Right ventricle myocardium superior (tissue), 1 donor: ENCODE data around the gene SIX5. TPM values are rescaled to one million over a fixed set of nuclear protein-coding genes. Genes with fewer than 3 reads are reported as not detected.

Experiments used
- ATAC-seq: fragments of 200-7000 bp; cut with Tn5 transposase; one replicate; pipeline ENCODE4 v1.9.1; 2020; ENCODE audit warnings: mild to moderate bottlenecking; ENCODE audit not compliant: poor library complexity
- DNase-seq: peaks from one replicate; pipeline ENCODE4 v3.0.0-alpha.2; 2020
- intact Hi-C: fragments of 100-400 bp; cut with DNase I; formaldehyde crosslinking; loops from one replicate; pipeline ENCODE4 v1.11.2; 2022
- total RNA-seq: library from RNA; stranded (reverse); fragmentation: NEBNext Ultra II Directional; extraction: Animal tissue kit (Norgen Biotek cat#: 25700); gene quantifications from one replicate; pipeline ENCODE4 v1.2.1, GENCODE V29; 2021
- donor health status: DM: no; HTN: yes; CAD: no; lungs with severe emphysema.

Gene SIX5
- total RNA-seq, 1 donor from 2014 or later = 22.0 TPM

DNA sequence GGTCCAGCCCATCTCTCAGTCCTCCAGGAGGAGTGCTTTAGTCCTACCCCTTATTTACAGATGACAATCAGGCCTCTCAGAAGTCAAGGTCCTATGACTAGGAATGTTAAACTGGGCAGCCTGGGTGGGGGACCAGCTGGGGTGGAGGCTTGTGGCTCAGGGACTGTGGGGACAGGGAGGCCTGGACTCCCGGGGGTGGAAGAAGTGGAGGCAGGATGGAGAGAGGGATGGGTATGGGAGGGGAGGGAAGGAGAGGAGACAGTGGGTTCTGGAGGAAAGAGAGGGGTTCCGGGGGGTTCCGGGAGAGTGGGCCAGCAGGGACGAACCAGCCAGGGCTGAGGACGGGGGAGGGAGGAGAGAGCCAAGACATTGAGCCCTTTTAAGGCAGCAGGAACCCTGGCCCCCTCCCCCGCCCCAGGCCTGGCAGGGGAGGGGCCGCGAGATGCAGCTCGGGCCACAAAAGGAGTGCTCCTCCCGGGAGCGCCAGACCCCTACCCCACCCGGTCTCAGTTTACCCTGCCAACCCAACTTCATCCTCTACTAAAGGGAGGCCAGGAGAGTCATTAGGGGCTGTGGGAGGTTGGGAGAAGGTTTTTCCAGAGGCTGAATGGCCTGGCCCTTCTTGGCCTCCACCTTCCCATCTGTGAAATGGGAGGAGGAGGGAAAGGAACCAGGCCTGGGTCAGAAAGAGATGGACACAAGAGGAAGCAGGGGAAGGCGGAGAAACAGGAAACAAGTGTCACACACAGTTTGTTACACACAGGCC lies 11.6 kb upstream of the SIX5 start:
- DNase-seq = no peak
- intact Hi-C loops = no loop called here
- no peak for ATAC-seq

DNA sequence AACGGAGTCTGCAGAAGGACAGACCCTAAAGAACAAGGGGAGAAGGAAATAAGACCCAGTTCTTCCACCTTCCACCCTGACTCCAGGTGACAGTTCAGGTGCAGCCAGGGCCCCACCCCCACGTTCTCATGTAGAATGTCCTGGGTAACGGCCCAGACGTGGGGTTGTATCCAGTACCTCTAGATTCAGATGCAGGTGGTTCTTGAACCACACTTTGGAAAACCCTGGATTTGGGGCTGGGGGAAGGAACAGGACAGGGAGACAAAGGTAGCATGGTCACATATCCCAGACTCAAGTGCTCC lies 11.0 kb upstream of the SIX5 start:
- intact Hi-C loops = no loop called here
- DNase-seq (no peak), ATAC-seq (no peak)

DNA sequence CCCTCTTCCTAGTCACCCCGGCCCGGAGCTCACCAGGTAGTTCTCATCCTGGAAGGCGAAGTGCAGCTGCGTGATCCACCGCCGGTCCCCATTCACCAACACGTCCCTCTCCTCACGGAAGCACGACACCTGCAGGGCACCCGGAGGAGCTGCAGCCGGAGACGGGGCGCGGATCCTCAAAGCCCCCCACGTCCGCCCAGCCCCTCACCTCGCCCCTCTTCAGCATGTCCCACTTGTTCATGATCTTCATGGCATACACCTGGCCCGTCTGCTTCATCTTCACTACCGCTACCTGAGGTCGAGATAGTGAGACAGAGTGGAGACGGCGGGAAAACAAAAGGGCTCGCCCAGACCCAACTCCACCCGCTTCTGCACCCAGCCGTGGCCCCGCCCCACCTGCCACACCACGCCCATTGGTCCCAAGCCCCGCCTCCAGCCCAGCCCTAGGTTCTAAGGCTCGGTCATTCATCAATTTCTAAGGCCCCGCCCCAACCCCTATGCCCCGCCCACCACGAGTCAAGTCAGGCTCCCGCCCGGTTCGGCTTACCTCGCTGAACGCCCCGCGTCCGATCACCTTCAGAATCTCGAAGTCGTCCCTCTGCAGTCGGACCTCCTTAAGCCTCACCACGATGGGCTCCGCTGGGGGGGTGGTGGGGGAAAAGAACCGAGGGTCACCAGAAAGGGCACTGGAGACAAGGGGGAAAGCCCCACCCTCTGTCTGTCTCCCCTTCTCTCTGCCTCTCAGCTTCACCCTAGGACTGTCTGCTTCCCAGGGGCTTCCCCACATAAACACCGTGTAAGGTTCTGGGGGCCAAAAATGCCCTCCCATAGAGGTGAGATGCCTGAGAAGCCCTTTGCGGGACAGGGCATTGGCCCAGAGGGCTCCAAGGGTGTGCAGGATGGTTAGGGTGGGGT lies 10.4 kb upstream of the SIX5 start:
- DNase-seq (peak; percentile 87), ATAC-seq (peak; percentile 49)
- intact Hi-C loops = no loop called here

DNA sequence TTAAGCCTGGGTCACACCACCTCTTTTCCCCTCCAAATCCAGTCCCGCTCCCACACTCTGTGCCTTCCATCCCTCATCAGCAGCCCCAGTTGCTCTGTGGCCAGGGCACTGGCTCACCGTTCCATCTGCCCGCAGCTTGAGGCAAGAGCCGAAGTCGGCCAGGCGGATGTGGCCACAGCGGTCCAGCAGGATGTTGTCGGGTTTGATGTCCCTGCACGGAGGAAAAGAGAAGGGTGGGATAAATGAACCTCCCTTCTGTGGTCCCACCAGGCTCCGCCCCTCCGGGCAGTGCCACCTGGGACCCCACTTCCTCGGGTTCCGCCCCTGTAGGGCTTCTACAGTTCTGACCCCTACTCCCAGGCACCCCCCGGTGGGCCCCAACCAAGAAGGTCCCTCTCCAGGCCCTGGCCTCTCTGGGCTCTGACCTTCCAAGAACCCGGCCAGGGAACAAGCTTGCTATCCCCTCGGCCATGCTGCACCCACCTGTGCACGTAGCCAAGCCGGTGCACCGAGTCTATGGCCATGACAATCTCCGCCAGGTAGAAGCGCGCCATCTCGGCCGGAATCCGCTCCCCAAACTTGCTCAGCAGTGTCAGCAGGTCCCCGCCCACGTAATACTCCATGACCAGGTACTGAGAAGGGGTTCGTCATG lies 9.1 kb upstream of the SIX5 start:
- intact Hi-C loops = no loop called here
- DNase-seq (no peak), ATAC-seq (no peak)

DNA sequence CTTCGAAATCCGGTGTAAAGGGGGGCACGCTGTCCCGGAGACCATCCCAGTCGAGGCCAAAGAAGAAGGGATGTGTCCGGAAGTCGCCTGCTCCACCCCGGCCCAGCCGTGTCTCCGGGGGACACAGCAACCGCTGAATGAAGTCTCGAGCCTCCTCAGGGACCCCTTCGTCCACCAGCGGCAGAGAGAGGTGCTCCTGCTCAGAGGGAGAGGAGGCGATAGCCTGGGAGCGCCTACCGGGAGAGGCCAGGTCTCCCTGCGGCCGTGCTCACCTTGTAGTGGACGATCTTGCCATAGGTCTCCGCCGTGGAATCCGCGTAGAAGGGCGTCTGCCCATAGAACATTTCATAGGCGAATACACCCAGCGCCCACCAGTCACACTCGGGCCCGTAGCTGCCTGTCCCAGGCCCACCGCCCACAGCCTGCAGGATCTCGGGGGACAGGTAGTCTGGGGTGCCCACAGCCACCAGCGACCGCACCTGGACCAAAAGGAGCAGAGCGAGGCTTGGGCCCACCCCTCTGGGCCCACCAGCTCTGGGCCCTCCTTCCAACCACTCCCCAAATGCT lies 8.4 kb upstream of the SIX5 start:
- no peak for ATAC-seq
- no peak for DNase-seq
- intact Hi-C loops = no loop called here

DNA sequence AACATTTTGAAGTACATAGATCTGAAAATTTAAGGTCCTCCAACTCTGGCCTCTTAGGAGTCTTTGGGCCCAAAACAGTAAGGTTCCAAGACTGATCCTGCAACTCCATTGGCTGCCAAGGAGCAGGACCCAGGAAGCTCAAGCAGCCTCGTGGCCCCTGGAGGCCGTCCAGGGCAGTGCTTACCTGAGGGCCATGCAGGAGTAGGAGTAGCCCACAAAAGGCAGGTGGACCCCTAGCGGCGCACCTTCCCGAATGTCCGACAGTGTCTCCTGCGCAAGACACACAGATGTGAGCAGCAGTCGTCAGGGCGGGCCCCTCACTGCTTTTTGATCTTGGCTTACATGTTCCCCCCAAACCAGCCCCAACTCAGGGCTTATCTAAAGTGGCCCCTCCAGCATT lies 5.7 kb upstream of the SIX5 start:
- ATAC-seq (no peak), DNase-seq (no peak)
- intact Hi-C loops = no loop called here

DNA sequence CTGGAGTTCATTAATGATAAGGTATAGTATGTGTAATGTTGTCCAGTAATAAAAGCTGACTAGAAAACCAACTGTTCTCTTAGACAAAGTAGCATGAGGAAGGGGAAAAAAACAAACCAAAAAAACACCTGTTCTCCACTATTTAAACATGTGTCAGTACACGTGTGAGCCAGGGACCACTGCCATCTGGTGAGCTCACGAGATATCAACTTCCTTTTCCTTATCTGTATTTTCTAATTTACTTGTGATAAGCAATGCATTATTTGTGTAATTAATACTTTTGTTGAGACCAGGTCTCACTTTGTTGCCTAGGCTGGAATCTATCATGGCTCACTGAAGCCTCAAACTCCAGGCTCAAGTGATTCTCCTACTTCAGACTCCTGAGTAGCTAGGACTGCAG lies 4.3 kb upstream of the SIX5 start:
- intact Hi-C loops = no loop called here
- no peak for DNase-seq
- ATAC-seq = no peak

DNA sequence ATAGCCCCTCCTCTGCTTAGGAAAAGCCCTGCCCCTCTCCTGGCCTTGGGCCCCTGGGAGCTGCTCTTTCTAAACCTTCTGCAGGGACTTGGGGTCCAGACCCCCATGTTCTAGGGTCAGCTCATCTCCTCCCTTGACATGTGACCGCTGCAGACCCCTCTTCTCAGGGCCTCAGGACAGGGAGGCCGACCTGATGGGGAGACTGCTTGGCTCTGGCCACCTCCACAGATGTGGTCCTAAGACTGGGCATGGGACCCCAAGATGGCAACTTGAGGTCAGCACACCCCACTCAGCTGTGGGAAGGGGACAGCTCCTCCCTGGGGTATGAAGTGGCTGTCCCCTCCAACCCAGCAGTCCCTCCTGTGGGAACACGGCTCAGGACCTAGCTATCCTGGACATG lies 3.9 kb upstream of the SIX5 start:
- no peak for ATAC-seq
- intact Hi-C loops = no loop called here
- no peak for DNase-seq

DNA sequence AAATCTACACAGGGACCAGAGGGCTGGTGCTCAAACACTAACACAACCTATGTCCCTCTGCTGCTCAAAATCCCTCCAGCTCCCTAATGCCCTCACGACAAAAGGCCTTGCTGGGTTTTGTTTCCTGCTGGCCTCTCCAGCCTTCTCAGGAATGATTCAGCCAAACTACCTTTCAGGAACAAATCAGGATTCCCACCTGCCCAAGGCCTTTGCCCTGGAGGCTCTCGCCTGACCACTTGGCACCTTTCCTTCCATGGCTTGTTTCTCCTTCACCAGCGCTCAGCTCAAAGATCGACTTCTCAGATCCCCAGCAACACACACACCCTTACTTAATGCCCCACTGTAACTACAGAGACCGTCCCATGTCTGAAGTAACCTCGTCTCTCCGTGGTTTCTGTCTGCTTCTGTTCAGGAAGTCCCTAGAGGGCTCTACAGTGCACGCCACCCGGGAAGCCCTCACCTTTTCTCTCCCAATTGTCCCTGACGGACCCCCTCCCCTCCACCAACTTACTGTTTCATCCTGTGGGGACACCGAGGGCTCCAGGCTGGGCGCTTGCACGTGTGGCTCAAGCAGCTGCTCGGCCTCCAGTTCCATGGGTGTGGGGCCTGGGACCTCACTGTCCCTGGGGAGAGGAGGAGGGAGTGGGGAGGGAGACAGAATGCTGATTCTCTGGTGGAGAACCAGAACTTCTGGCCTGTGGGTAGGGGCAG lies 3.2 kb upstream of the SIX5 start:
- DNase-seq = no peak
- no peak for ATAC-seq
- intact Hi-C loops = no loop called here

DNA sequence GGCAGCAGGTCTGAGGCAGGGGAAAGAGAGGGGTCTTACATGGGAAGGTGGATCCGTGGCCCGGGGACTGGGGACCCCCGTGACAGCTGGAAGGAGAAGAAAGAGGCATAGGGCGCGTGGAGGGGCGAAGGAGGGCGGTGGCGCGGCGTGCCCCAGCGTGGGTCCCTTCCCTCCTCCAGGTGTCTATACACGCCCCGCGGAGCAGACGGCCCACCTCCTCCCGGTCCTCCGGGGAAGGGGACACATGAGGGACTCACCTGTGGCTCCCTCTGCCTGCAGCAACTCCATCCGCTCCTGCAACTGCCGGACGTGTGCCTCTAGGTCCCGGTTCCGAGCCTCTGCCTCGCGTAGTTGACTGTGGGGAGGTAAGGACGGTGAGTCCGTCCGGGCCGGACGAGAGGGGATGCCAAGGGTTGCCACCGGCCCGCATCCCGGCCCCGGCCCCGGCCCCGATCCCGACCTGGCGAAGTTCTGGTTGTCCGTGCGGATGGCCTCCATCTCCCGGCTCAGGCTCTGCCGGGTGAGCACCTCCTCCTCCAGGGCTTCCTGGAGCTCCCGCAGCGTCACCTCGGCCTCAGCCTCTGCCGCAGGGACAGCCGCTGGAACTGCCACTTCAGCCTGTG lies 2.4 kb upstream of the SIX5 start:
- ATAC-seq (no peak), DNase-seq (peak; percentile 48)
- intact Hi-C loops = no loop called here

DNA sequence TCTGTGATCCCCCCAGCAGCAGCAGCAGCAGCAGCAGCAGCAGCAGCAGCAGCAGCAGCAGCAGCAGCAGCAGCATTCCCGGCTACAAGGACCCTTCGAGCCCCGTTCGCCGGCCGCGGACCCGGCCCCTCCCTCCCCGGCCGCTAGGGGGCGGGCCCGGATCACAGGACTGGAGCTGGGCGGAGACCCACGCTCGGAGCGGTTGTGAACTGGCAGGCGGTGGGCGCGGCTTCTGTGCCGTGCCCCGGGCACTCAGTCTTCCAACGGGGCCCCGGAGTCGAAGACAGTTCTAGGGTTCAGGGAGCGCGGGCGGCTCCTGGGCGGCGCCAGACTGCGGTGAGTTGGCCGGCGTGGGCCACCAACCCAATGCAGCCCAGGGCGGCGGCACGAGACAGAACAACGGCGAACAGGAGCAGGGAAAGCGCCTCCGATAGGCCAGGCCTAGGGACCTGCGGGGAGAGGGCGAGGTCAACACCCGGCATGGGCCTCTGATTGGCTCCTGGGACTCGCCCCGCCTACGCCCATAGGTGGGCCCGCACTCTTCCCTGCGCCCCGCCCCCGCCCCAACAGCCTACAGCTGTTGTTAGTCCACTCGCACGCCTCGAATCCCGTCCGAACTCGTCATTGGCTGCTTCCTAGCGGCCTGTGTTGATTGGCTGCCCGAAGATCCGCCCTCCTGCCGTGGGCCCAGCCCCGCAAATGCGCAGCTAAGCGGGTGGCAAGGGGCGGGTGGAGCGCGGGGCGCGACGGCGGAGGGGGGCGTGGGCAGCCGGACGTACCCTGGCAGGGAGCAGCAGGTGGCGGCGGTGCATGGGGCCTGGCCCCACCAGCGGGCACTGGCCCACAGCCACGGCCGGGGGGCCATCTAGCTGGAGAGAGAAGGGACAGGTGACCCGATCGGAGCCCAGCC lies 1.4 kb upstream of the SIX5 start:
- DNase-seq (peak; percentile 97), ATAC-seq (peak; percentile 72)
- intact Hi-C loops = no loop called here

DNA sequence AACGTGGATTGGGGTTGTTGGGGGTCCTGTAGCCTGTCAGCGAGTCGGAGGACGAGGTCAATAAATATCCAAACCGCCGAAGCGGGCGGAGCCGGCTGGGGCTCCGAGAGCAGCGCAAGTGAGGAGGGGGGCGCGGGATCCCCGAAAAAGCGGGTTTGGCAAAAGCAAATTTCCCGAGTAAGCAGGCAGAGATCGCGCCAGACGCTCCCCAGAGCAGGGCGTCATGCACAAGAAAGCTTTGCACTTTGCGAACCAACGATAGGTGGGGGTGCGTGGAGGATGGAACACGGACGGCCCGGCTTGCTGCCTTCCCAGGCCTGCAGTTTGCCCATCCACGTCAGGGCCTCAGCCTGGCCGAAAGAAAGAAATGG lies 754 bp upstream of the SIX5 start:
- DNase-seq (peak; percentile 61), ATAC-seq (peak; percentile 0)
- intact Hi-C loops = loop anchor here (5.0 kb wide), 2 partner anchors 32 to 53 kb away; no protein-coding TSS in a partner anchor

DNA sequence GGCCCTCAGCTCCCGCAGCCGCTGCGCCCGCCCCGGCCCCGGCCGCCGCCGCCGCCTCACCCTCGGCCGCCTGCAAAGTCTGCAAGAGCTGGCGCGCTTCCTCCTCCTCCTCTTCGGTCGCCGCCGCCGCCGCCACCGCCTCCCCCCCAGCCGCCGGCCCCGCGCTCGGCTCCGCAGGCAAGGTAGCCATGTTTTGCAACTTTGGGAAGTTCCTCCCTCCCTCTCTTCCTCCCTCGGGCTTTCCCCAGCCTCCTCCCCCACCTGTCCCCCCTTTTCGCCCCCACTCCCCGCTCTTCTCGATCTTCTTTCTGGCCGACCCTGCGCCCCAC lies 433 bp downstream of the SIX5 start:
- no peak for ATAC-seq
- intact Hi-C loops = loop anchor here (5.0 kb wide), 2 partner anchors 34 to 51 kb away; no protein-coding TSS in a partner anchor
- peak; percentile 69 for DNase-seq

DNA sequence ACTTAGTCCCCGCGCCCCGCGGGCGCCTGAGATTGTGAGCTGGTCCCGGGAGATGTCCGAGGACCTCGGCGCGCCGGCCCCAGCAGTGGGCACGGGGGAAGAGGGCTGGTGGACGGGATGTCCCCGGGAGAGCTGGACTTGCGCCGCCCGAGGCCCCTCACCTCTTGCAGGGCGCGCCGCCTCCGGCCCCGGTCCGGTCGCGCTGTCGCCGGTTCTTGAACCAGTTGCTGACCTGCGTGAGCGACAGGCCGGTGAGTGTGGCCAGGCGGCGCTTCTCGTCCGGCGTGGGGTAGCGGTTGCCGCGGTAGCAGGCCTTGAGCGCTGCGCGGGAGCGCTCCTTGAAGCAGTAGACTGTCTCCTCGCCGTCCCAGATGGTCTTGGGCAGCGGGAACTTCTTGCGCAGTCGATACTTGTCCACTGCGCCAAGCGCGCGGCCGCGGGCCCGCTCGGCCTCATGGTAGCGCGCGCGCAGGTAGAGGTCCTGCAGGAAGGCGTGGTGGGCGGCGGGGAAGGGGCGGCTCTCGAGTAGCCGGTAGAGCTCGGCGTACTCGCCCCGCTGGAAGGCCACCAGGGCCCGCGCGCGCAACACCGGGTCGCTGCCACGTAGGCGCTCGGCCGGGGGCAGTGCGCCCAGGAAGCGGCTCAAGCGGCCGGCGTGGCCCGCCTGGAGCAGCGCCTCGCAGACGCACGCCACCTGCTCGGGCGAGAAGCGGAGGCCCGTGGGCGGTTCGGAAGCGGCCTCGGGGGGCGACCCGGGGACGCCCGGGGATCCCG lies 984 bp downstream of the SIX5 start:
- intact Hi-C loops = loop anchor here (5.0 kb wide), 2 partner anchors 34 to 51 kb away; no protein-coding TSS in a partner anchor
- peak; percentile 78 for DNase-seq
- ATAC-seq = peak; percentile 2

DNA sequence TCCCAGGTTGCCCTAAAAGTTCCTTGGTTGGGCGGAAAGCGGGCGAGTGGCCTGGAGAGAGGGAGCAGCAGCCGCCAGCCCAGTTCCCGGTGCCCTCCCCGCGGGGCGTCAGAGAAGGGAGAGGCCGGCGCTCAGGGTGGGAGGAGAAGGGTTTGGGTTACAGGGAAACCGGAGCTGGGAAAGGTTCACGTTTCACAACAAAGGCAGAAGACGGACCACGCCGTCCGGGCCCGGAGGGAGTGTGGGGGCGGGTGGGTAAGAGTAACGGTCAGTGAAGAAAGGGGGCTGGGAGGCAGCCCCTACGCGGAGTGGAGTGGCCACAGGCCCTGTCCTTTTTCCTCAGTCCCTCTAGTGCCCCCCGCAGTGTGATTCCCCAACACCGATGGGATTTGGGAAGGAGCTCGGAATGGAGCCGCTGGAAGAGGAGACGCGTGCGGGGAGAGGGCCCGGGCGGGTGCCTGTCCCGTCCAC lies 1.6 kb downstream of the SIX5 start:
- DNase-seq = peak; percentile 86
- peak; percentile 8 for ATAC-seq
- intact Hi-C loops = loop anchor here (5.0 kb wide), 2 partner anchors 35 to 50 kb away; no protein-coding TSS in a partner anchor

DNA sequence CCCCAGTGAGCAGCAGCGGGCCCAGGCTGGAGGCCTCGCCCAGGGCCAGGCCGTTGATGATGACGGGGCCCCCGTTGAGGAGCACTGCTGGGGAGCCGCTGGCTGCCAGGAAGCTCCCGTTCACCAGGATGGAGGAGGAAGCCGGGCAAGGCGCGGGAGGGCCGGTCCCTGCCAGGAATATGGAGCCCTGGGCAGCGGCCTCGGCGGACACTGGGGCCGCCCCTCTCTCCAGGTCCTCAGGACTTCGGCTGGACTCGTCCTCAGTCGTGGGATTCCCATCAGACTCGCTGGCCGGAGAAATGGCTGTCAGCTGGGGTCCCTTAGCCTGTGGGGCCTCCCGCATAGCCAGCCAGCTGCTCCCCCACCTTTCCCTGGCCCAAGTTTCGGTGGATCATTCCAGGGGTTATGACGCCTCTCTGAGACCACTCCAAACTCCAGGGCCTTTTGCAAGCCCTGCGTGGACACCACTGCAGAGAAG lies 2.1 kb downstream of the SIX5 start:
- DNase-seq = peak; percentile 65

More for the DNA sequence above, 2.1 kb downstream of the SIX5 start:
- intact Hi-C loops = loop anchor here (5.0 kb wide), 2 partner anchors 35 to 50 kb away; no protein-coding TSS in a partner anchor
- no peak for ATAC-seq
